H1 (cell line): ENCODE data around the gene MAP2K1. TPM values are rescaled to one million over a fixed set of nuclear protein-coding genes. Genes with fewer than 3 reads are reported as not detected.
"Not testable (repeated sequence)": the region's sequence is repeated elsewhere in the genome, so short reads cannot be mapped to it uniquely, and the experiment has no call there.

Source experiments
- CTCF ChIA-PET: fragments of 300-600 bp; sonication (Branson Sonifier 250); formaldehyde crosslinking; loops from one replicate; lab custom pipeline; 2021; ENCODE audit not compliant: partially characterized antibody; lab: Charles Lee
- POLR2A ChIA-PET: fragments of 300-600 bp; sonication (Branson Sonifier 250); formaldehyde crosslinking; loops from one replicate; lab custom pipeline; 2021; ENCODE audit warnings: inconsistent platforms; ENCODE audit not compliant: partially characterized antibody; lab: Charles Lee
- DNase-seq, 2 experiments: peaks; one replicate each; pipeline versions ENCODE4 v3.0.0 to v3.0.0-alpha.2; 2010 to 2022; ENCODE audit warnings: low spot score in 2 of 2, low read depth in 1 of 2, mixed read lengths in 1 of 2
- FAIRE-seq: peaks from 2 replicates; lab custom pipeline; 2011; peaks lifted over from hg19 to GRCh38; lab: Jason Lieb, UNC
- H2AFZ ChIP-seq: 2 replicates; pipeline ENCODE4 v1.8.1; 2012; ENCODE audit warnings: low read length, inconsistent platforms
- H2AK5ac ChIP-seq: 2 replicates; pipeline ENCODE4 v1.6.1; 2013; ENCODE audit warnings: low read depth, low read length
- H2BK120ac ChIP-seq: replicated peaks from 2 replicates; pipeline ENCODE3; 2013; ENCODE audit warnings: low read depth, low read length, inconsistent platforms
- H2BK12ac ChIP-seq: 2 replicates; pipeline ENCODE4 v1.6.1; 2013; ENCODE audit warnings: low read depth, low read length
- H2BK15ac ChIP-seq: 2 replicates; pipeline ENCODE4 v1.6.1; 2013; ENCODE audit warnings: low read length
- H2BK20ac ChIP-seq: 2 replicates; pipeline ENCODE4 v1.6.1; 2013; ENCODE audit warnings: low read length
- H2BK5ac ChIP-seq: 2 replicates; pipeline ENCODE4 v1.6.1; 2013; ENCODE audit warnings: low read depth, low read length
- H3K14ac ChIP-seq: 2 replicates; pipeline ENCODE4 v1.6.1; 2013; ENCODE audit warnings: inconsistent platforms; ENCODE audit not compliant: insufficient read length
- H3K18ac ChIP-seq: 2 replicates; pipeline ENCODE4 v1.6.1; 2013; ENCODE audit warnings: low read length; ENCODE audit errors: extremely low read depth
- H3K23ac ChIP-seq: 2 replicates; pipeline ENCODE4 v1.6.1; 2013; ENCODE audit warnings: inconsistent platforms; ENCODE audit not compliant: insufficient read length
- H3K23me2 ChIP-seq: 2 replicates; pipeline ENCODE4 v1.6.1; 2013; ENCODE audit warnings: low read depth, low read length
- H3K27ac ChIP-seq: 2 replicates; pipeline ENCODE4 v1.6.1; 2011; ENCODE audit warnings: low read depth, low read length, inconsistent platforms
- H3K27me3 ChIP-seq, 4 experiments: replicated peaks in 1 of 4; 1 replicate in 1 of 4; 2 replicates in 3 of 4; pipeline versions ENCODE4 v1.6.1 to v1.8.1; 2011 to 2013; ENCODE audit warnings: low read length in 3 of 4, mild to moderate bottlenecking in 3 of 4, inconsistent platforms in 2 of 4, mixed read lengths in 2 of 4, moderate library complexity in 1 of 4; ENCODE audit not compliant: control insufficient read depth in 3 of 4, insufficient read depth in 3 of 4; ENCODE audit errors: extremely low read depth in 1 of 4
- H3K36me3 ChIP-seq, 4 experiments: 2 replicates each; pipeline versions ENCODE4 v1.6.1 to v1.8.1; 2011 to 2013; ENCODE audit warnings: mild to moderate bottlenecking in 4 of 4, low read length in 3 of 4, moderate library complexity in 2 of 4, control low read depth in 1 of 4, inconsistent platforms in 1 of 4; ENCODE audit not compliant: insufficient read depth in 4 of 4, control insufficient read depth in 2 of 4
- H3K4ac ChIP-seq: replicated peaks from 2 replicates; pipeline ENCODE3; 2013; ENCODE audit warnings: low read length, low read depth, mixed read lengths, inconsistent platforms; ENCODE audit not compliant: insufficient read length
- H3K4me1 ChIP-seq, 4 experiments: replicated peaks in 1 of 4; 1 replicate in 1 of 4; 2 replicates in 3 of 4; pipeline versions ENCODE4 v1.6.1 to v1.8.1; 2011 to 2013; ENCODE audit warnings: low read length in 3 of 4, inconsistent platforms in 2 of 4, mixed read lengths in 1 of 4; ENCODE audit not compliant: insufficient read depth in 4 of 4, control insufficient read depth in 3 of 4
- H3K4me2 ChIP-seq, 2 experiments: 2 replicates each; pipeline versions ENCODE4 v1.6.1 to v1.8.1; 2011 to 2013; ENCODE audit warnings: low read depth in 2 of 2, low read length in 2 of 2, control low read depth in 1 of 2, inconsistent platforms in 1 of 2, mild to moderate bottlenecking in 1 of 2; ENCODE audit not compliant: insufficient read depth in 1 of 2
- H3K4me3 ChIP-seq, 4 experiments: fragments of 200-600, 300-600 bp in 1 of 4; sonication (generic), shearing (Covaris generic), sonication (Bioruptor Twin) in 1 of 4; 2 replicates each; pipeline versions ENCODE4 v1.5.1 to v1.8.1; 2011 to 2016; ENCODE audit warnings: low read length in 4 of 4, low read depth in 3 of 4, control low read depth in 2 of 4, inconsistent platforms in 2 of 4, mild to moderate bottlenecking in 2 of 4, mixed read lengths in 1 of 4, moderate library complexity in 1 of 4; ENCODE audit not compliant: insufficient read depth in 2 of 4; ENCODE audit errors: extremely low read depth in 1 of 4
- H3K56ac ChIP-seq: replicated peaks from 2 replicates; pipeline ENCODE3; 2013; ENCODE audit warnings: low read depth, mild to moderate bottlenecking, mixed read lengths, low read length, inconsistent platforms; ENCODE audit not compliant: insufficient read length
- H3K79me1 ChIP-seq: 2 replicates; pipeline ENCODE4 v1.6.1; 2013; ENCODE audit warnings: low read depth, low read length, control low read depth
- H3K79me2 ChIP-seq, 2 experiments: 2 replicates each; pipeline versions ENCODE4 v1.6.1 to v1.8.1; 2012 to 2013; ENCODE audit warnings: low read length in 2 of 2, mild to moderate bottlenecking in 2 of 2, inconsistent platforms in 1 of 2; ENCODE audit not compliant: insufficient read depth in 2 of 2, control insufficient read depth in 1 of 2
- H3K9ac ChIP-seq, 4 experiments: replicated peaks in 1 of 4; 1 replicate in 1 of 4; 2 replicates in 3 of 4; pipeline versions ENCODE4 v1.6.1 to v1.8.1; 2011 to 2013; ENCODE audit warnings: low read depth in 3 of 4, low read length in 3 of 4, control low read depth in 2 of 4, mild to moderate bottlenecking in 2 of 4, moderate library complexity in 2 of 4, inconsistent platforms in 1 of 4; ENCODE audit errors: extremely low read depth in 1 of 4
- H3K9me3 ChIP-seq, 2 experiments: 2 replicates each; pipeline versions ENCODE4 v1.6.1 to v1.8.1; 2012 to 2013; ENCODE audit warnings: mild to moderate bottlenecking in 2 of 2, moderate library complexity in 2 of 2, control low read depth in 1 of 2, inconsistent platforms in 1 of 2, low read depth in 1 of 2, low read length in 1 of 2, mixed read lengths in 1 of 2; ENCODE audit not compliant: insufficient read depth in 2 of 2
- H4K20me1 ChIP-seq, 2 experiments: replicated peaks in 1 of 2; 2 replicates each; pipeline versions ENCODE3 to v1.8.1; 2011 to 2013; ENCODE audit warnings: inconsistent platforms in 2 of 2, low read length in 2 of 2, mild to moderate bottlenecking in 1 of 2; ENCODE audit not compliant: insufficient read depth in 2 of 2, control insufficient read depth in 1 of 2
- H4K5ac ChIP-seq: 2 replicates; pipeline ENCODE4 v1.6.1; 2013; ENCODE audit warnings: low read length, low read depth, mixed read lengths, inconsistent platforms; ENCODE audit not compliant: insufficient read length
- H4K8ac ChIP-seq: 2 replicates; pipeline ENCODE4 v1.8.0; 2013; ENCODE audit warnings: mild to moderate bottlenecking, moderate library complexity, low read length, inconsistent platforms; ENCODE audit not compliant: insufficient read depth; ENCODE audit errors: extremely low read depth
- H4K91ac ChIP-seq: replicated peaks from 2 replicates; pipeline ENCODE3; 2013; ENCODE audit warnings: low read length, mixed read lengths, inconsistent platforms; ENCODE audit not compliant: insufficient read length
- WGBS, 2 experiments: shearing (Covaris generic) in 1 of 2; methylation state at CpG; one replicate each; pipeline versions ENCODE4 v1.1.6 to v1.1.7; 2013 to 2015; ENCODE audit warnings: low lambda C conversion rate in 2 of 2, mixed read lengths in 2 of 2, inconsistent platforms in 1 of 2, low coverage in 1 of 2, missing lambda C conversion rate in 1 of 2; ENCODE audit not compliant: insufficient replicate concordance in 2 of 2, insufficient coverage in 1 of 2, insufficient read length in 1 of 2; ENCODE audit errors: extremely low coverage in 1 of 2, missing lambda C conversion rate in 1 of 2; 5-methylcytosine and 5-hydroxymethylcytosine counted together
- polyA plus RNA-seq, 7 experiments: library from polyadenylated mRNA; depleted of rRNA in 3 of 7; stranded (reverse) in 5 of 7; unstranded in 2 of 7; fragments of >200 nt in 5 of 7; fragments of 200-250 nt in 2 of 7; gene quantifications; 1 replicate in 5 of 7; 2 replicates in 1 of 7; 4 replicates in 1 of 7; pipeline versions ENCODE4 v1.2.1 to v1.2.3, GENCODE V29; 2011 to 2013; ENCODE audit warnings: missing spikeins in 2 of 7, mixed read lengths in 2 of 7
- total RNA-seq: library from RNA; stranded (reverse); fragmentation: NEBNext Ultra II Directional; extraction: Animal tissue kit (Norgen Biotek cat#: 25700); gene quantifications from 2 replicates; pipeline ENCODE4 v1.2.1, GENCODE V29; 2021

Gene MAP2K1
- total and polyA plus RNA-seq, 2 of the 8 experiments (the other 6 are each of a cell fraction or from before 2014, with no cell fraction given) = 54.7 to 78.2 TPM

DNA sequence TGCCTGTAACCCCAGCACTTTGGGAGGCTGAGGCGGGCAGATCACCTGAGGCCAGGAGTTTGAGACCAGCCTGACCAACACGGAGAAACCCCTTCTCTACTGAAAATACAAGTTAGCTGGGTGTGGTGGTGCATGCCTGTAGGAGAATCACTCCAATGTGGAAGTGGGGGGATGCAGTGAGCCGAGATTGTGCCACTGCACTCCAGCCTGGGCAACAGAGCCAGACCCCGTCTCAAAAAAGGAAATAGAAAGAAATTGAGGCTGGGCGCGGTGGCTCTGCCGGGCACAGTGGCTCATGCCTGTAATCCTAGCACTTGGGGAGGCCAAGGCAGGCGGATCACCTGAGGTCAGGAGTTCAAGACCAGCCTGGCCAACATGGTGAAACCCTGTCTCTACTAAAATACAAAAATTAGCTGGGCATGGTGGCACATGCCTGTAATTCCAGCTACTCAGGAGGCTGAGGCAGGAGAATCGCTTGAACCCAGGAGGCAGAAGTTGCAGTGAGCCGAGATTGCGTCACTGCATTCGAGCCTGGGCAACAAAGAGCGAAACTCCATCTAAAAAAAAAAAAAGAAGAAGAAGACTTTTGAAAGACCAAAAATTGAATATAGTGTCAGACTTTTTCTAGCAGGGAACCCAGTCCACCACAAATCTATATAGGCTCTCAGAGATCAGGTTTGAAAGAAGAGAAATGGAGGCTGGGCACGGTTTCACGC is 24.8 kb upstream of the MAP2K1 start:
- H2BK5ac ChIP-seq, H4K5ac ChIP-seq, H4K20me1 ChIP-seq, FAIRE-seq, DNase-seq, POLR2A ChIA-PET, H2BK20ac ChIP-seq, H3K9ac ChIP-seq, H2AK5ac ChIP-seq, H3K27me3 ChIP-seq, H3K4ac ChIP-seq, H2BK12ac ChIP-seq, H3K14ac ChIP-seq, H2BK120ac ChIP-seq, H3K18ac ChIP-seq, H3K79me1 ChIP-seq, H2AFZ ChIP-seq, H4K91ac ChIP-seq, H3K9me3 ChIP-seq, H3K23ac ChIP-seq, H3K4me1 ChIP-seq, H3K4me3 ChIP-seq, H3K4me2 ChIP-seq, H3K27ac ChIP-seq, H4K8ac ChIP-seq, H3K23me2 ChIP-seq, H3K36me3 ChIP-seq, H2BK15ac ChIP-seq, H3K79me2 ChIP-seq, H3K56ac ChIP-seq: not testable (repeated sequence)
- CTCF ChIA-PET = interaction anchor here (1.2 kb wide), 1 partner anchor 135 kb away, joined by 3 read pairs; no protein-coding TSS in a partner anchor
- WGBS, 2 experiments = 96% methylated on average over 12 of the region's 15 CpGs; no CpG with 5 or more reads in 1 of the 2 experiments
